ENCODE results near the gene FAM237B.

DNA sequence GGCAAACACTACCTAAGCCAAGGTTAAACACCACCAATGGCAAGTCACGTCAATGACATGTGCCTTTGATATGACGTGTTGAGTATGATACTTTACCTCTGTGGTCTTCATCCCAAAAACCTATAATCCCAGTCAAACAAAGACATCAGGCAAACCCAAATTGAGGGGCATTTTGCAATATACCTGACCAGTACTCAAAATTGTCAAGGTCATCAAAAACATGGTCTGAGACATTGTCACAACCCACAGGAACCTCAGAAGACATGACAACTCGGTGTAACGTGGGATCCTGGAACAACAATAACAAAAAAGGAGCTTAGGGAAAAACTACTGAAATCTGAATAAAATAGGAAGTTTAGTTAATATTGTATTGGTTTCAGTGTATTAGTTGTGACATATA lies 7.2 kb downstream of the FAM237B start:
- TF ChIP-seq BHLHE40 (IDR thresholded peaks at IDR 0.05; ENCODE audit: low read length) (no peak), SETDB1 (CRISPR knock-in tag; IDR thresholded peaks at IDR 0.05; ENCODE audit: borderline replicate concordance) (no peak), FOXM1 (CRISPR knock-in tag; IDR thresholded peaks at IDR 0.05) (no peak), MBD4 (IDR thresholded peaks at IDR 0.05; ENCODE audit: borderline replicate concordance, low read length) (no peak), NFIC (IDR thresholded peaks at IDR 0.05; ENCODE audit: low read length) (no peak), EEA1 (CRISPR knock-in tag; IDR thresholded peaks at IDR 0.05; ENCODE audit: borderline replicate concordance) (no peak), TOE1 (CRISPR knock-in tag; IDR thresholded peaks at IDR 0.05) (no peak), CTCF (CRISPR knock-in tag; IDR thresholded peaks at IDR 0.05) (no peak)
- TF ChIP-seq, protein P1, sequence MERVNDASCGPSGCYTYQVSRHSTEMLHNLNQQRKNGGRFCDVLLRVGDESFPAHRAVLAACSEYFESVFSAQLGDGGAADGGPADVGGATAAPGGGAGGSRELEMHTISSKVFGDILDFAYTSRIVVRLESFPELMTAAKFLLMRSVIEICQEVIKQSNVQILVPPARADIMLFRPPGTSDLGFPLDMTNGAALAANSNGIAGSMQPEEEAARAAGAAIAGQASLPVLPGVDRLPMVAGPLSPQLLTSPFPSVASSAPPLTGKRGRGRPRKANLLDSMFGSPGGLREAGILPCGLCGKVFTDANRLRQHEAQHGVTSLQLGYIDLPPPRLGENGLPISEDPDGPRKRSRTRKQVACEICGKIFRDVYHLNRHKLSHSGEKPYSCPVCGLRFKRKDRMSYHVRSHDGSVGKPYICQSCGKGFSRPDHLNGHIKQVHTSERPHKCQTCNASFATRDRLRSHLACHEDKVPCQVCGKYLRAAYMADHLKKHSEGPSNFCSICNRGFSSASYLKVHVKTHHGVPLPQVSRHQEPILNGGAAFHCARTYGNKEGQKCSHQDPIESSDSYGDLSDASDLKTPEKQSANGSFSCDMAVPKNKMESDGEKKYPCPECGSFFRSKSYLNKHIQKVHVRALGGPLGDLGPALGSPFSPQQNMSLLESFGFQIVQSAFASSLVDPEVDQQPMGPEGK (CRISPR knock-in tag; IDR thresholded peaks at IDR 0.05) = no peak
- TF ChIP-seq, protein P2, sequence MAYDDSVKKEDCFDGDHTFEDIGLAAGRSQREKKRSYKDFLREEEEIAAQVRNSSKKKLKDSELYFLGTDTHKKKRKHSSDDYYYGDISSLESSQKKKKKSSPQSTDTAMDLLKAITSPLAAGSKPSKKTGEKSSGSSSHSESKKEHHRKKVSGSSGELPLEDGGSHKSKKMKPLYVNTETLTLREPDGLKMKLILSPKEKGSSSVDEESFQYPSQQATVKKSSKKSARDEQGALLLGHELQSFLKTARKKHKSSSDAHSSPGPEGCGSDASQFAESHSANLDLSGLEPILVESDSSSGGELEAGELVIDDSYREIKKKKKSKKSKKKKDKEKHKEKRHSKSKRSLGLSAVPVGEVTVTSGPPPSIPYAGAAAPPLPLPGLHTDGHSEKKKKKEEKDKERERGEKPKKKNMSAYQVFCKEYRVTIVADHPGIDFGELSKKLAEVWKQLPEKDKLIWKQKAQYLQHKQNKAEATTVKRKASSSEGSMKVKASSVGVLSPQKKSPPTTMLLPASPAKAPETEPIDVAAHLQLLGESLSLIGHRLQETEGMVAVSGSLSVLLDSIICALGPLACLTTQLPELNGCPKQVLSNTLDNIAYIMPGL (CRISPR knock-in tag; IDR thresholded peaks at IDR 0.05; ENCODE audit: borderline replicate concordance in 1 of 2, low read depth in 1 of 2) = no peak
